RWPE2 (cell line): ENCODE data around the gene EFHC2.
A peak's percentile ranks its signal among the peaks of the same experiment; 100 is the strongest.

Experiments
- ATAC-seq: fragments of 200-7000 bp; cut with Tn5 transposase; 3 replicates; pipeline ENCODE4 v1.9.1; 2021; ENCODE audit warnings: low read depth
- DNase-seq: peaks from one replicate; pipeline ENCODE4 v3.0.0-alpha.2; 2020; ENCODE audit warnings: low spot score
- H3K27ac ChIP-seq: fragments of 450-650 bp; 2 replicates; pipeline ENCODE4 v1.5.1; 2017; ENCODE audit warnings: mild to moderate bottlenecking; ENCODE audit not compliant: poor library complexity, severe bottlenecking
- H3K27me3 ChIP-seq: fragments of 250-450 bp; sonication (Bioruptor Pico); 2 replicates; pipeline ENCODE4 v1.5.1; 2021; ENCODE audit warnings: mild to moderate bottlenecking, moderate library complexity; ENCODE audit not compliant: insufficient read depth, poor library complexity, severe bottlenecking
- H3K36me3 ChIP-seq: fragments of 250-450 bp; sonication (Bioruptor Pico); 2 replicates; pipeline ENCODE4 v1.5.1; 2020; ENCODE audit warnings: low read depth, mild to moderate bottlenecking, moderate library complexity
- H3K4me1 ChIP-seq: fragments of 250-450 bp; sonication (Bioruptor Pico); 2 replicates; pipeline ENCODE4 v1.5.1; 2021; ENCODE audit warnings: mild to moderate bottlenecking, moderate library complexity; ENCODE audit not compliant: insufficient read depth, poor library complexity, severe bottlenecking
- H3K4me3 ChIP-seq: fragments of 250-450 bp; sonication (Bioruptor Pico); 2 replicates; pipeline ENCODE4 v1.5.1; 2021; ENCODE audit warnings: mild to moderate bottlenecking, moderate library complexity; ENCODE audit not compliant: severe bottlenecking
- H3K9me3 ChIP-seq: fragments of 250-450 bp; sonication (Bioruptor Pico); 2 replicates; pipeline ENCODE4 v1.5.1; 2021; ENCODE audit warnings: mild to moderate bottlenecking, moderate library complexity; ENCODE audit not compliant: severe bottlenecking
- TF ChIP-seq, protein P1 (sequence below): fragments of 450-650 bp; IDR thresholded peaks from one replicate; pipeline ENCODE4 v1.5.1; 2017; ENCODE audit warnings: mild to moderate bottlenecking, moderate library complexity; ENCODE audit not compliant: poor library complexity, severe bottlenecking

Gene EFHC2

GRCh38 chrX:44244008-44244407 lies 99.5 kb downstream of the EFHC2 start:
- Histone ChIP-seq H3K27me3 (no peaks in the 10 kb centered on the region), H3K36me3 (no peaks in the 10 kb centered on the region), H3K4me1 (no peaks in the 10 kb centered on the region), H3K9me3 (no peaks in the 10 kb centered on the region), H3K4me3 (no peak overlapping the region), H3K27ac (no peak overlapping the region)
- no peak for ATAC-seq
- DNase-seq = no peak
- TF ChIP-seq, protein P1, sequence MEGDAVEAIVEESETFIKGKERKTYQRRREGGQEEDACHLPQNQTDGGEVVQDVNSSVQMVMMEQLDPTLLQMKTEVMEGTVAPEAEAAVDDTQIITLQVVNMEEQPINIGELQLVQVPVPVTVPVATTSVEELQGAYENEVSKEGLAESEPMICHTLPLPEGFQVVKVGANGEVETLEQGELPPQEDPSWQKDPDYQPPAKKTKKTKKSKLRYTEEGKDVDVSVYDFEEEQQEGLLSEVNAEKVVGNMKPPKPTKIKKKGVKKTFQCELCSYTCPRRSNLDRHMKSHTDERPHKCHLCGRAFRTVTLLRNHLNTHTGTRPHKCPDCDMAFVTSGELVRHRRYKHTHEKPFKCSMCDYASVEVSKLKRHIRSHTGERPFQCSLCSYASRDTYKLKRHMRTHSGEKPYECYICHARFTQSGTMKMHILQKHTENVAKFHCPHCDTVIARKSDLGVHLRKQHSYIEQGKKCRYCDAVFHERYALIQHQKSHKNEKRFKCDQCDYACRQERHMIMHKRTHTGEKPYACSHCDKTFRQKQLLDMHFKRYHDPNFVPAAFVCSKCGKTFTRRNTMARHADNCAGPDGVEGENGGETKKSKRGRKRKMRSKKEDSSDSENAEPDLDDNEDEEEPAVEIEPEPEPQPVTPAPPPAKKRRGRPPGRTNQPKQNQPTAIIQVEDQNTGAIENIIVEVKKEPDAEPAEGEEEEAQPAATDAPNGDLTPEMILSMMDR = peak; percentile 68

- no peaks in the 10 kb centered on the region for H3K9me3 ChIP-seq
- ATAC-seq = no peak
- H3K27ac ChIP-seq = no peak overlapping the region
- no peaks in the 10 kb centered on the region for H3K4me1 ChIP-seq
- TF ChIP-seq, protein P1 = no peak
- no peaks in the 10 kb centered on the region for H3K36me3 ChIP-seq
- no peak overlapping the region for H3K4me3 ChIP-seq
- H3K27me3 ChIP-seq = no peaks in the 10 kb centered on the region
- no peak for DNase-seq
Measured at GRCh38 chrX:44241546-44241945, 101.9 kb downstream of the EFHC2 start.

GRCh38 chrX:44240036-44240435 lies 103.4 kb downstream of the EFHC2 start:
- Histone ChIP-seq H3K27ac (no peak overlapping the region), H3K9me3 (no peaks in the 10 kb centered on the region), H3K36me3 (no peaks in the 10 kb centered on the region), H3K27me3 (no peaks in the 10 kb centered on the region), H3K4me1 (no peaks in the 10 kb centered on the region), H3K4me3 (no peak overlapping the region)
- DNase-seq = no peak
- TF ChIP-seq, protein P1 = no peak
- ATAC-seq = no peak

- ATAC-seq (no peak), DNase-seq (no peak)
- H3K9me3 ChIP-seq = no peaks in the 10 kb centered on the region
- H3K27me3 ChIP-seq = no peaks in the 10 kb centered on the region
- H3K4me1 ChIP-seq = no peaks in the 10 kb centered on the region
- TF ChIP-seq, protein P1 = no peak
- no peak overlapping the region for H3K4me3 ChIP-seq
- no peak overlapping the region for H3K27ac ChIP-seq
- H3K36me3 ChIP-seq = no peaks in the 10 kb centered on the region
Measured at GRCh38 chrX:44239036-44239435, 104.4 kb downstream of the EFHC2 start.

DNA sequence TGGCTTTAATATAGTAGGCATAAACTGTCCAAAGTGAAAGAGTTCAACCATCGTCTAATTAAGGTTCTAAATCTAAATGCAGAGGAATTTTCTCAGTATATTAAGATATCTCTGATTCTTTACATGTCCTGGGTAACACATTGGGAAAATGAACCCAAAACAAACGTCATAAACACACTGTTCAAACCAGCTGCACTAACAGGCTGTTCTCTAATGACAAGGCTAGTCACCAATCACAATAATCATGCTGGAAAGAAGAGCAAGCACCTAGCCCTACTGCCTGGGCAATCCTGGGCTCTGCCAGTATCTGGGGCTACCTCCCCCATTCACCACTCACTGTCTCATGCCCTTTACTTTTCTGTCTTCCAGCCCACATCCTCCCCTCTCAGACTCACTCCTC lies 107.9 kb downstream of the EFHC2 start:
- Histone ChIP-seq H3K4me1 (no peaks in the 10 kb centered on the region), H3K27me3 (no peaks in the 10 kb centered on the region), H3K9me3 (no peaks in the 10 kb centered on the region), H3K27ac (no peak overlapping the region), H3K4me3 (no peak overlapping the region), H3K36me3 (no peaks in the 10 kb centered on the region)
- TF ChIP-seq, protein P1 = no peak
- DNase-seq = no peak
- no peak for ATAC-seq
